IPS-11a (cell line): ENCODE results near the gene ABCG1.

Source experiments
- H3K4me3 ChIP-seq: one replicate; pipeline ENCODE4 v1.5.1; 2013; ENCODE audit warnings: low read depth, low read length, control low read depth

ABCG1 gene

GRCh38 chr21:42317826-42318746, 99.1 kb downstream of the ABCG1 start:
- H3K4me3 ChIP-seq, result no peak overlapping the region

- no peak overlapping the region for H3K4me3 ChIP-seq
Measured at GRCh38 chr21:42319376-42319775, 100.4 kb downstream of the ABCG1 start.

- no peak overlapping the region for H3K4me3 ChIP-seq
Measured at GRCh38 chr21:42319851-42320572, 101.1 kb downstream of the ABCG1 start.

GRCh38 chr21:42320791-42321190, 101.9 kb downstream of the ABCG1 start:
- no peak overlapping the region for H3K4me3 ChIP-seq

- H3K4me3 ChIP-seq, result no peak overlapping the region
Measured at GRCh38 chr21:42321231-42321630, 102.3 kb downstream of the ABCG1 start.

- H3K4me3 ChIP-seq, result no peak overlapping the region
Measured at GRCh38 chr21:42321845-42322244, 102.9 kb downstream of the ABCG1 start.

- H3K4me3 ChIP-seq, result no peak overlapping the region
Measured at GRCh38 chr21:42324896-42325295, 106.0 kb downstream of the ABCG1 start.

- no peak overlapping the region for H3K4me3 ChIP-seq
Measured at GRCh38 chr21:42330380-42331371, 111.7 kb downstream of the ABCG1 start.

- no peak overlapping the region for H3K4me3 ChIP-seq
Measured at GRCh38 chr21:42331660-42332059, 112.7 kb downstream of the ABCG1 start.

- H3K4me3 ChIP-seq, result no peak overlapping the region
Measured at GRCh38 chr21:42332557-42333317, 113.8 kb downstream of the ABCG1 start.

GRCh38 chr21:42336054-42336453, 117.1 kb downstream of the ABCG1 start:
- H3K4me3 ChIP-seq, result no peak overlapping the region

- H3K4me3 ChIP-seq, result no peak overlapping the region
Measured at GRCh38 chr21:42337276-42337675, 118.3 kb downstream of the ABCG1 start.

GRCh38 chr21:42337830-42338728, 119.1 kb downstream of the ABCG1 start:
- H3K4me3 ChIP-seq, result no peak overlapping the region

GRCh38 chr21:42338729-42339715, 120.1 kb downstream of the ABCG1 start:
- H3K4me3 ChIP-seq, result no peak overlapping the region

GRCh38 chr21:42340187-42341050, 121.5 kb downstream of the ABCG1 start:
- no peak overlapping the region for H3K4me3 ChIP-seq

- H3K4me3 ChIP-seq, result no peak overlapping the region
Measured at GRCh38 chr21:42341776-42342542, 123.0 kb downstream of the ABCG1 start.
